Right ventricle myocardium inferior (tissue), 1 donor: ENCODE data around the gene IFI27L1. TPM values are rescaled to one million over a fixed set of nuclear protein-coding genes. Genes with fewer than 3 reads are reported as not detected.
A peak's percentile ranks its signal among the peaks of the same experiment; 100 is the strongest.

ENCODE experiments used
- ATAC-seq: fragments of 200-7000 bp; cut with Tn5 transposase; one replicate; pipeline ENCODE4 v1.9.1; 2020; ENCODE audit warnings: mild to moderate bottlenecking, moderate library complexity
- DNase-seq: peaks from one replicate; pipeline ENCODE4 v3.0.0; 2021; ENCODE audit errors: missing footprints
- intact Hi-C: fragments of 100-400 bp; cut with DNase I; formaldehyde crosslinking; loops from one replicate; pipeline ENCODE4 v1.11.0; 2022
- total RNA-seq: library from RNA; stranded (reverse); fragmentation: NEBNext Ultra II Directional; extraction: Animal tissue kit (Norgen Biotek cat#: 25700); gene quantifications from one replicate; pipeline ENCODE4 v1.2.1, GENCODE V29; 2021
- donor health status: DM: no; HTN: yes; CAD: no; lungs with severe emphysema.

IFI27L1 gene
- total RNA-seq, 1 donor from 2014 or later, result 10.7 TPM

DNA sequence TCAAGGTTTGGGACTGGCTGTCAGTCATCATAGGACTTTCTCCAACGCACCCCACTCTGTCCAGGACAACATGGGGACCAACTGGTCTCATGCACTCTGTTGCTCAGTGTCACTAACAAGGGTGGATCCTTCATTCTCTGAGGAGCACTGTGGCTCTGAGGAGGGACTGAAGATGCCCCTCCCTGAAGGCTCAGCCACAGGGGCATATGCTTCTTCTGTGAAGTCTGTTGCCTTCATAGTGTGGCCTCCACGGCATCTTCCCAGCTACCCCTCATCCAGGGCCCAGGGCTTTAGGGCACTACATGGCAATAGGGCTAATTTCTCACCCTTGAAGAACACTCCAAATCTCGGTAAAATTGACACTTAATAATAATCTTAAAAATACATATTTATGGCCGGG, 62.6 kb downstream of the IFI27L1 start:
- DNase-seq (no peak), ATAC-seq (no peak)
- intact Hi-C loops, result no loop called here

DNA sequence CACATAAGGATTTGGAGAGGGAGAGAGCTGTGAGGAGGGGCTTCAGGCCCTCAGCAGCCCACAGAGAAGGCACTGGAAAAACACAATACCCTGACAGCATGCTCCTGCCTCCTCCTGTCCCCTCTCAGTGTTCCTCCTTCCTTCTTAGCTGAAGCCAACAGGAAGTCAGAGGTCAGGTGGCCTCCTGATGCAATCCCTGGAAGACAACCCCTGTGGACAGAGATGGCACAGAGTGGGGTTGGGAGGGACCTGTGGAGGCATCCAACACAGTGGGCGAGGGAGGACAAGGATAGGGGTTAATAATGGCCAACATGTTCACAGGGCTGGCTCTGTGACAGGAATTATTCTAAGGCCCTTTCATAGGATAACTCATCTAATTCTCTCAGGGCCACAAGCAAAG, 63.7 kb downstream of the IFI27L1 start:
- intact Hi-C loops, result no loop called here
- no peak for DNase-seq
- peak; percentile 28 for ATAC-seq

DNA sequence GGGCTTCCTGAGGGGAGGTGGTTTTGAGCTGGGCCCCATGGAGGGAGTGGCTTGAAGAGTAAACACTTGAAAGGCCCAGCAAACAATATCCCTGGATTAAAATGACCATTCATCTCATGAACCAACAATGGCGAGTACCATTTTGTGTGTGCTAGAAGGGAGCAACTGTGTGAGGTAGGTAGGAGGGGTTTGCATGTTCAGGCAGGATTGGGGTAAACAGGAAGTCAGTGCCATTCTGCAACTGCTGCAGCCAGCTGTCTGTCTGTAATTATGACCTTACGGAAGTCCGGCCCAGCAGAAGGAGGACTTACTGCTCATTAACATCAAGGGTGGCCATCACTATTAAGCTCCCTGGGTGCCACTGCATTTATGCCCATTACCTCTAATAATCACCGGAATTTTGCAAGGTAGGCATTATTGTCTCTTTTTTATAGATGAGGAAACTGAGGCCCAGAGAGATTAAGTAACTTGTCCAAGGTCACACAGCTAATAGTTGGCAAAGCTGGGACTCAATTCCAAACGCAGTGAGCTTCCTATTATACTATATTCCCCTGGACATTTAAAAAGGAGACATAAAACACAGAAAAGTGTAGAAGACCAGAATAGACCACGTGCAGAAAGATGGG, 64.9 kb downstream of the IFI27L1 start:
- intact Hi-C loops, result no loop called here
- DNase-seq, result no peak
- ATAC-seq, result no peak

Other genes starting within 250 kb of the IFI27L1 start
- not detected for gene FAM181A, start 154.0 kb upstream of the IFI27L1 start, total RNA-seq
- 294 TPM for gene ASB2, start 104.7 kb upstream of the IFI27L1 start, total RNA-seq
- 0.84 TPM for gene CCDC197, start 84.0 kb upstream of the IFI27L1 start, total RNA-seq
- 0.35 TPM for gene OTUB2, start 55.0 kb upstream of the IFI27L1 start, total RNA-seq
- 187 TPM for gene DDX24, start 108 bp upstream of the IFI27L1 start, total RNA-seq
- gene IFI27, start 29.4 kb downstream of the IFI27L1 start, total RNA-seq, result 164 TPM
- 52.4 TPM for gene IFI27L2, start 48.3 kb downstream of the IFI27L1 start, total RNA-seq
- 0.16 TPM for gene PPP4R4, start 93.0 kb downstream of the IFI27L1 start, total RNA-seq
- gene SERPINA10, start 212.0 kb downstream of the IFI27L1 start, total RNA-seq, result not detected
- not detected for gene SERPINA6, start 242.0 kb downstream of the IFI27L1 start, total RNA-seq